Fibroblast of the aortic adventitia (primary cell): ENCODE measurements around the gene SLC9A9. TPM values are rescaled to one million over a fixed set of nuclear protein-coding genes. Genes with fewer than 3 reads are reported as not detected.
"Not testable (repeated sequence)": the region's sequence is repeated elsewhere in the genome, so short reads cannot be mapped to it uniquely, and the experiment has no call there.

ENCODE experiments used
- DNase-seq: peaks from one replicate; pipeline ENCODE4 v3.0.0-alpha.2; 2010; ENCODE audit warnings: low read depth
- H3K4me3 ChIP-seq: 2 replicates; pipeline ENCODE4 v1.5.1; 2011; ENCODE audit warnings: low read depth, mild to moderate bottlenecking, control low read depth, low read length, moderate library complexity
- CTCF ChIP-seq: IDR thresholded peaks from 2 replicates; pipeline ENCODE4 v1.5.1; 2011; ENCODE audit warnings: mild to moderate bottlenecking, low read length, control low read depth, inconsistent platforms; ENCODE audit not compliant: insufficient read depth
- total RNA-seq: library from RNA; depleted of rRNA; stranded (reverse); fragments of >200 nt; gene quantifications from 2 replicates; pipeline ENCODE4 v1.2.3, GENCODE V29; 2012; ENCODE audit warnings: low replicate concordance

SLC9A9 gene
- total RNA-seq, 1 donor = 23.8 TPM

- TF ChIP-seq CTCF = no peak
- no peak for DNase-seq
- H3K4me3 ChIP-seq = no peak overlapping the region
Measured at GRCh38 chr3:143529798-143530197, 318.5 kb downstream of the SLC9A9 start.

GRCh38 chr3:143529018-143529478, 319.2 kb downstream of the SLC9A9 start:
- peak; percentile 79 for DNase-seq
- TF ChIP-seq CTCF = no peak

GRCh38 chr3:143526011-143526545, 322.2 kb downstream of the SLC9A9 start:
- H3K4me3 ChIP-seq = no peak overlapping the region
- TF ChIP-seq CTCF = no peak
- peak; percentile 2 for DNase-seq

More at GRCh38 chr3:143529018-143529478, 319.2 kb downstream of the SLC9A9 start:
- H3K4me3 ChIP-seq = no peak overlapping the region

GRCh38 chr3:143525408-143525807, 322.9 kb downstream of the SLC9A9 start:
- H3K4me3 ChIP-seq = no peak overlapping the region
- peak; percentile 4 for DNase-seq

GRCh38 chr3:143521803-143522202, 326.5 kb downstream of the SLC9A9 start:
- TF ChIP-seq CTCF = no peak

More at GRCh38 chr3:143525408-143525807, 322.9 kb downstream of the SLC9A9 start:
- TF ChIP-seq CTCF = no peak

GRCh38 chr3:143517131-143517530, 331.1 kb downstream of the SLC9A9 start:
- peak; percentile 6 for DNase-seq
- H3K4me3 ChIP-seq = not testable (repeated sequence)

More at GRCh38 chr3:143521803-143522202, 326.5 kb downstream of the SLC9A9 start:
- H3K4me3 ChIP-seq = no peak overlapping the region
- no peak for DNase-seq

- DNase-seq = no peak
- no peak for TF ChIP-seq CTCF
- no peak overlapping the region for H3K4me3 ChIP-seq
Measured at GRCh38 chr3:143514874-143515273, 333.4 kb downstream of the SLC9A9 start.
